HepG2 (cell line): ENCODE measurements around the gene ZNF79. TPM values are rescaled to one million over a fixed set of nuclear protein-coding genes. Genes with fewer than 3 reads are reported as not detected.

Source experiments
- EHMT2 ChIP-seq: fragments of 200-600 bp; sonication (generic); IDR thresholded peaks from 2 replicates; pipeline ENCODE4 v1.7.0; 2017; ENCODE audit warnings: antibody characterized with exemption, low read depth, low read length, borderline replicate concordance
- GFI1 ChIP-seq: sonication (generic); formaldehyde crosslinking; IDR thresholded peaks from 2 replicates; pipeline ENCODE4 v1.5.0; 2020; ENCODE audit warnings: missing genetic modification reagents, mild to moderate bottlenecking, borderline replicate concordance
- GZF1 ChIP-seq: sonication (generic); formaldehyde crosslinking; IDR thresholded peaks from 2 replicates; pipeline ENCODE4 v1.5.1; 2020; ENCODE audit warnings: mild to moderate bottlenecking, missing genetic modification reagents
- PITX1 ChIP-seq: sonication (generic); formaldehyde crosslinking; IDR thresholded peaks from 2 replicates; pipeline ENCODE4 v1.5.1; 2020; ENCODE audit warnings: mild to moderate bottlenecking, missing genetic modification reagents
- RFX5 ChIP-seq: IDR thresholded peaks from 2 replicates; pipeline ENCODE4 v1.6.1; 2011; ENCODE audit warnings: low read depth, low read length, improper control_type of control experiment
- USF2 ChIP-seq, 2 experiments: sonication (generic) in 1 of 2; formaldehyde crosslinking in 1 of 2; IDR thresholded peaks; 2 replicates each; pipeline versions ENCODE4 v1.5.1 to v1.6.1; 2011 to 2020; ENCODE audit warnings: borderline replicate concordance in 1 of 2, low read depth in 1 of 2, low read length in 1 of 2, mild to moderate bottlenecking in 1 of 2, missing genetic modification reagents in 1 of 2, moderate library complexity in 1 of 2
- ZKSCAN5 ChIP-seq: sonication (generic); formaldehyde crosslinking; IDR thresholded peaks from 2 replicates; pipeline ENCODE4 v1.5.1; 2020; ENCODE audit warnings: mild to moderate bottlenecking, missing genetic modification reagents
- ZNF10 ChIP-seq: sonication (generic); formaldehyde crosslinking; IDR thresholded peaks from 2 replicates; pipeline ENCODE4 v1.4.0; 2020; ENCODE audit warnings: mild to moderate bottlenecking, low read depth, missing genetic modification reagents, borderline replicate concordance
- ZNF318 ChIP-seq: sonication (generic); formaldehyde crosslinking; IDR thresholded peaks from 2 replicates; pipeline ENCODE4 v1.4.0; 2020; ENCODE audit warnings: mild to moderate bottlenecking, missing genetic modification reagents
- polyA plus RNA-seq, 8 experiments: library from polyadenylated mRNA; depleted of rRNA in 3 of 8; stranded (reverse) in 7 of 8; unstranded in 1 of 8; fragments of >200 nt; fragmentation: Illumina TruSeq in 4 of 8; extraction: Trizol in 4 of 8; gene quantifications; 2 replicates each; pipeline versions ENCODE4 v1.2.1 to v1.2.3, GENCODE V29; 2011 to 2016; ENCODE audit warnings: low read depth in 4 of 8, missing spikeins in 1 of 8, mixed read lengths in 1 of 8; ENCODE audit not compliant: insufficient read depth in 1 of 8
- total RNA-seq, 5 experiments: library from RNA; depleted of rRNA; stranded (reverse); fragments of >200 nt; fragmentation: Illumina TruSeq; extraction: Trizol; gene quantifications; 2 replicates each; pipeline ENCODE4 v1.2.3, GENCODE V29; 2016; ENCODE audit warnings: low read depth in 1 of 5
- TF ChIP-seq, protein P1 (sequence below): IDR thresholded peaks from 2 replicates; pipeline ENCODE4 v1.6.1; 2012; ENCODE audit warnings: inconsistent platforms
- TF ChIP-seq, protein P2 (sequence below): sonication (generic); formaldehyde crosslinking; IDR thresholded peaks from 2 replicates; pipeline ENCODE4 v1.4.0; 2020; ENCODE audit warnings: missing genetic modification reagents
- TF ChIP-seq, protein P3 (sequence below): sonication (generic); formaldehyde crosslinking; IDR thresholded peaks from 2 replicates; pipeline ENCODE4 v1.8.0; 2022; ENCODE audit warnings: mild to moderate bottlenecking, missing genetic modification reagents, moderate library complexity
- TF ChIP-seq, protein P4 (sequence below): sonication (generic); formaldehyde crosslinking; IDR thresholded peaks from 2 replicates; pipeline ENCODE4 v1.4.0; 2020; ENCODE audit warnings: mild to moderate bottlenecking, low read depth, missing genetic modification reagents

Gene ZNF79
- total and polyA plus RNA-seq, 2 of the 13 experiments (the other 11 are each of a cell fraction or from before 2014, with no cell fraction given) = 3.7 to 8.1 TPM

- TF ChIP-seq RFX5 = no peak
- no peak for TF ChIP-seq ZKSCAN5
- TF ChIP-seq ZNF318 (CRISPR knock-in tag) = no peak
- 0 out of 2 replicates have a peak, but pooled peaks have one; percentile 6 for TF ChIP-seq GZF1 (CRISPR knock-in tag)
- TF ChIP-seq, protein P1, sequence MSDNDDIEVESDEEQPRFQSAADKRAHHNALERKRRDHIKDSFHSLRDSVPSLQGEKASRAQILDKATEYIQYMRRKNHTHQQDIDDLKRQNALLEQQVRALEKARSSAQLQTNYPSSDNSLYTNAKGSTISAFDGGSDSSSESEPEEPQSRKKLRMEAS = peak; percentile 36; the same call in 1 of the 2 replicates
- no peak for TF ChIP-seq ZNF10 (CRISPR knock-in tag)
- no peak; the same call in 1 of the 2 replicates for TF ChIP-seq USF2 (IDR thresholded peaks at IDR 0.05; ENCODE audit: low read depth, low read length)
- TF ChIP-seq USF2 (CRISPR knock-in tag; IDR thresholded peaks at IDR 0.05; ENCODE audit: borderline replicate concordance) = no peak
- peak; percentile 38; the same call in 1 of the 2 replicates for TF ChIP-seq EHMT2
- TF ChIP-seq, protein P2, sequence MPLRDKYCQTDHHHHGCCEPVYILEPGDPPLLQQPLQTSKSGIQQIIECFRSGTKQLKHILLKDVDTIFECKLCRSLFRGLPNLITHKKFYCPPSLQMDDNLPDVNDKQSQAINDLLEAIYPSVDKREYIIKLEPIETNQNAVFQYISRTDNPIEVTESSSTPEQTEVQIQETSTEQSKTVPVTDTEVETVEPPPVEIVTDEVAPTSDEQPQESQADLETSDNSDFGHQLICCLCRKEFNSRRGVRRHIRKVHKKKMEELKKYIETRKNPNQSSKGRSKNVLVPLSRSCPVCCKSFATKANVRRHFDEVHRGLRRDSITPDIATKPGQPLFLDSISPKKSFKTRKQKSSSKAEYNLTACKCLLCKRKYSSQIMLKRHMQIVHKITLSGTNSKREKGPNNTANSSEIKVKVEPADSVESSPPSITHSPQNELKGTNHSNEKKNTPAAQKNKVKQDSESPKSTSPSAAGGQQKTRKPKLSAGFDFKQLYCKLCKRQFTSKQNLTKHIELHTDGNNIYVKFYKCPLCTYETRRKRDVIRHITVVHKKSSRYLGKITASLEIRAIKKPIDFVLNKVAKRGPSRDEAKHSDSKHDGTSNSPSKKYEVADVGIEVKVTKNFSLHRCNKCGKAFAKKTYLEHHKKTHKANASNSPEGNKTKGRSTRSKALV (CRISPR knock-in tag) = no peak
- TF ChIP-seq, protein P3, sequence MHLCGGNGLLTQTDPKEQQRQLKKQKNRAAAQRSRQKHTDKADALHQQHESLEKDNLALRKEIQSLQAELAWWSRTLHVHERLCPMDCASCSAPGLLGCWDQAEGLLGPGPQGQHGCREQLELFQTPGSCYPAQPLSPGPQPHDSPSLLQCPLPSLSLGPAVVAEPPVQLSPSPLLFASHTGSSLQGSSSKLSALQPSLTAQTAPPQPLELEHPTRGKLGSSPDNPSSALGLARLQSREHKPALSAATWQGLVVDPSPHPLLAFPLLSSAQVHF = no peak
- no peak; the same call in 1 of the 2 replicates for TF ChIP-seq PITX1 (CRISPR knock-in tag)
- TF ChIP-seq GFI1 (CRISPR knock-in tag) = peak; percentile 69; the same call in 1 of the 2 replicates
- TF ChIP-seq, protein P4, sequence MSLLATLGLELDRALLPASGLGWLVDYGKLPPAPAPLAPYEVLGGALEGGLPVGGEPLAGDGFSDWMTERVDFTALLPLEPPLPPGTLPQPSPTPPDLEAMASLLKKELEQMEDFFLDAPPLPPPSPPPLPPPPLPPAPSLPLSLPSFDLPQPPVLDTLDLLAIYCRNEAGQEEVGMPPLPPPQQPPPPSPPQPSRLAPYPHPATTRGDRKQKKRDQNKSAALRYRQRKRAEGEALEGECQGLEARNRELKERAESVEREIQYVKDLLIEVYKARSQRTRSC (CRISPR knock-in tag) = no peak
Observed at GRCh38 chr9:127423934-127424675, at the start of gene ZNF79 (continued).
